GM23338 (cell line): Measurements from ENCODE around the gene DIAPH3. TPM values are rescaled to one million over a fixed set of nuclear protein-coding genes. Genes with fewer than 3 reads are reported as not detected.

ENCODE experiments used
- ATAC-seq: fragments of 200-7000 bp; cut with Tn5 transposase; 3 replicates; pipeline ENCODE4 v1.9.1; 2020
- DNase-seq: peaks from one replicate; pipeline ENCODE4 v3.0.0-alpha.2; 2015; ENCODE audit warnings: low spot score
- H2AFZ ChIP-seq: fragments of 200-600 bp; sonication (generic); 2 replicates; pipeline ENCODE4 v1.8.0; 2016; ENCODE audit warnings: antibody characterized with exemption, mild to moderate bottlenecking, moderate library complexity
- H3F3A ChIP-seq: fragments of 200-600 bp; sonication (generic); replicated peaks from 2 replicates; pipeline ENCODE4 v1.8.0; 2017; ENCODE audit warnings: antibody characterized with exemption, mixed run types, low read depth
- H3K27ac ChIP-seq: fragments of 200-600 bp; sonication (generic); 2 replicates; pipeline ENCODE4 v1.6.1; 2016; ENCODE audit warnings: low read depth
- H3K27me3 ChIP-seq: fragments of 200-600 bp; sonication (generic); 2 replicates; pipeline ENCODE4 v1.8.0; 2016; ENCODE audit warnings: mild to moderate bottlenecking, mixed run types, moderate library complexity; ENCODE audit not compliant: insufficient read depth
- H3K36me3 ChIP-seq: fragments of 200-600 bp; sonication (generic); 2 replicates; pipeline ENCODE4 v1.8.0; 2016; ENCODE audit warnings: mild to moderate bottlenecking; ENCODE audit not compliant: insufficient read depth
- H3K4me1 ChIP-seq: fragments of 200-600 bp; sonication (generic); 2 replicates; pipeline ENCODE4 v1.8.0; 2016; ENCODE audit warnings: mild to moderate bottlenecking, moderate library complexity; ENCODE audit not compliant: insufficient read depth
- H3K4me2 ChIP-seq: fragments of 200-600 bp; sonication (generic); 2 replicates; pipeline ENCODE4 v1.7.1; 2017; ENCODE audit warnings: mixed run types
- H3K4me3 ChIP-seq: fragments of 200-600 bp; sonication (generic); 2 replicates; pipeline ENCODE4 v1.6.1; 2016; ENCODE audit warnings: mixed run types
- H3K79me2 ChIP-seq: fragments of 200-600 bp; sonication (generic); replicated peaks from 2 replicates; pipeline ENCODE4 v1.8.0; 2017; ENCODE audit warnings: mild to moderate bottlenecking; ENCODE audit not compliant: insufficient read depth
- H3K9me2 ChIP-seq: fragments of 200-600 bp; sonication (generic); 2 replicates; pipeline ENCODE4 v1.8.0; 2017; ENCODE audit not compliant: insufficient read depth
- H4K20me1 ChIP-seq: fragments of 200-600 bp; sonication (generic); replicated peaks from 2 replicates; pipeline ENCODE4 v1.8.0; 2017; ENCODE audit warnings: mild to moderate bottlenecking; ENCODE audit not compliant: insufficient read depth
- H3K27ac Mint-ChIP-seq: 2 replicates; pipeline ENCODE4 v1.8.0; 2020; ENCODE audit warnings: inconsistent platforms, mild to moderate bottlenecking, moderate library complexity, mixed read lengths
- H3K27me3 Mint-ChIP-seq: 3 replicates; pipeline ENCODE4 v1.8.0; 2022; ENCODE audit warnings: low read depth, mild to moderate bottlenecking, moderate library complexity, mixed read lengths, inconsistent platforms; ENCODE audit not compliant: insufficient read depth, poor library complexity
- H3K36me3 Mint-ChIP-seq: 3 replicates; pipeline ENCODE4 v1.8.0; 2021; ENCODE audit warnings: low read depth, mild to moderate bottlenecking, inconsistent platforms, moderate library complexity, mixed read lengths
- H3K4me1 Mint-ChIP-seq: 3 replicates; pipeline ENCODE4 v1.8.0; 2020; ENCODE audit warnings: mild to moderate bottlenecking, inconsistent platforms, mixed read lengths
- H3K4me3 Mint-ChIP-seq: 3 replicates; pipeline ENCODE4 v1.8.0; 2021; ENCODE audit warnings: moderate library complexity, mild to moderate bottlenecking, inconsistent platforms, mixed read lengths
- H3K9me3 Mint-ChIP-seq: 3 replicates; pipeline ENCODE4 v1.8.0; 2020; ENCODE audit warnings: moderate library complexity, mild to moderate bottlenecking, inconsistent platforms, mixed read lengths
- CTCF ChIP-seq, 2 experiments: fragments of 200-600 bp in 1 of 2; sonication (generic) in 1 of 2; conservative IDR thresholded peaks; 2 replicates each; pipeline versions ENCODE4 v1.5.1 to v1.6.1; 2016 to 2017; ENCODE audit warnings: antibody characterized with exemption in 2 of 2, low read depth in 2 of 2, mild to moderate bottlenecking in 2 of 2, moderate library complexity in 1 of 2
- ETS1 ChIP-seq: IDR thresholded peaks from 2 replicates; pipeline ENCODE4 v1.6.1; 2016; ENCODE audit warnings: antibody characterized with exemption
- EZH2 ChIP-seq: fragments of 200-600 bp; sonication (generic); IDR thresholded peaks from one replicate; pipeline ENCODE4 v1.8.0; 2017; ENCODE audit warnings: antibody characterized with exemption, mild to moderate bottlenecking, low read depth; ENCODE audit not compliant: unreplicated experiment
- JUNB ChIP-seq: IDR thresholded peaks from one replicate; pipeline ENCODE4 v1.6.1; 2016; ENCODE audit warnings: antibody characterized with exemption; ENCODE audit not compliant: unreplicated experiment
- POLR2AphosphoS5 ChIP-seq: IDR thresholded peaks from 2 replicates; pipeline ENCODE4 v1.6.1; 2016; ENCODE audit warnings: antibody characterized with exemption, low read depth
- ZNF462 ChIP-seq: fragments of 250-450 bp; sonication (Bioruptor Pico); IDR thresholded peaks from 2 replicates; pipeline ENCODE4 v1.5.0; 2020; ENCODE audit warnings: mild to moderate bottlenecking, moderate library complexity
- polyA plus RNA-seq: library from polyadenylated mRNA; unstranded; fragments of >200 nt; fragmentation: Nextera tagmentation; extraction: Ambion mirVana; gene quantifications from 2 replicates; pipeline ENCODE4 v1.2.1, GENCODE V29; 2016
- total RNA-seq: library from RNA; depleted of rRNA; stranded (reverse); fragments of >200 nt; shearing (Covaris generic); gene quantifications from 2 replicates; pipeline ENCODE4 v1.2.3, GENCODE V29; 2014
- TF ChIP-seq, protein P1 (sequence below): IDR thresholded peaks from one replicate; pipeline ENCODE4 v1.6.1; 2018; ENCODE audit warnings: antibody characterized with exemption; ENCODE audit not compliant: unreplicated experiment

DIAPH3 gene
- total and polyA plus RNA-seq, 2 experiments from 2014 or later, result 23.4 to 30.2 TPM

DNA sequence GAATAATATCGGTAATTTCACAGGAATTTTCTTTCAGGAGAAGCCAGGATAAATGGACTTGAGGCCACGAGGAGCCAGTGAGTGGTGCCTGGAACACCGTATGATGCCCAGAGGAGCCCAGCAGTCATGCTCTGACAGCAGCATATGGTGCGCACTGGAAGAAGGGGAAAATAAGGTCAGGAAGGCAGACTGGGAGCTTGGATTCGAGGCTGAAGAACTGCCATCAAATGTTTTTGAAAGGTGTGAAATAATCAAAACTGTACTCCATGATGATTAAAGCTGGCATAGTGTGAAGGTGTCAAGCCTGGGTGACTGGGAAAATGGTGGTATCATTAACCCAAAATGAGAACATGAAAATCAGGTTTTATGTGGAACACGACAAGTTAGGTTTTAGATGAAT lies 374.2 kb downstream of the DIAPH3 start (continued):
- TF ChIP-seq, protein P1, sequence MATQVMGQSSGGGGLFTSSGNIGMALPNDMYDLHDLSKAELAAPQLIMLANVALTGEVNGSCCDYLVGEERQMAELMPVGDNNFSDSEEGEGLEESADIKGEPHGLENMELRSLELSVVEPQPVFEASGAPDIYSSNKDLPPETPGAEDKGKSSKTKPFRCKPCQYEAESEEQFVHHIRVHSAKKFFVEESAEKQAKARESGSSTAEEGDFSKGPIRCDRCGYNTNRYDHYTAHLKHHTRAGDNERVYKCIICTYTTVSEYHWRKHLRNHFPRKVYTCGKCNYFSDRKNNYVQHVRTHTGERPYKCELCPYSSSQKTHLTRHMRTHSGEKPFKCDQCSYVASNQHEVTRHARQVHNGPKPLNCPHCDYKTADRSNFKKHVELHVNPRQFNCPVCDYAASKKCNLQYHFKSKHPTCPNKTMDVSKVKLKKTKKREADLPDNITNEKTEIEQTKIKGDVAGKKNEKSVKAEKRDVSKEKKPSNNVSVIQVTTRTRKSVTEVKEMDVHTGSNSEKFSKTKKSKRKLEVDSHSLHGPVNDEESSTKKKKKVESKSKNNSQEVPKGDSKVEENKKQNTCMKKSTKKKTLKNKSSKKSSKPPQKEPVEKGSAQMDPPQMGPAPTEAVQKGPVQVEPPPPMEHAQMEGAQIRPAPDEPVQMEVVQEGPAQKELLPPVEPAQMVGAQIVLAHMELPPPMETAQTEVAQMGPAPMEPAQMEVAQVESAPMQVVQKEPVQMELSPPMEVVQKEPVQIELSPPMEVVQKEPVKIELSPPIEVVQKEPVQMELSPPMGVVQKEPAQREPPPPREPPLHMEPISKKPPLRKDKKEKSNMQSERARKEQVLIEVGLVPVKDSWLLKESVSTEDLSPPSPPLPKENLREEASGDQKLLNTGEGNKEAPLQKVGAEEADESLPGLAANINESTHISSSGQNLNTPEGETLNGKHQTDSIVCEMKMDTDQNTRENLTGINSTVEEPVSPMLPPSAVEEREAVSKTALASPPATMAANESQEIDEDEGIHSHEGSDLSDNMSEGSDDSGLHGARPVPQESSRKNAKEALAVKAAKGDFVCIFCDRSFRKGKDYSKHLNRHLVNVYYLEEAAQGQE, result no peak
- TF ChIP-seq JUNB (no peak), ETS1 (no peak)

GRCh38 chr13:59787679-59788078 lies 376.0 kb downstream of the DIAPH3 start:
- Histone ChIP-seq H3K36me3 (no peaks in the 10 kb centered on the region), H3K27me3 (no peaks in the 10 kb centered on the region), H2AFZ (no peak overlapping the region), H3K4me2 (no peak overlapping the region), H3K79me2 (no peaks in the 10 kb centered on the region), H3F3A (no peaks in the 10 kb centered on the region; the same call in 1 of the 2 replicates), H3K4me1 (peaks cover 40% of the 10 kb centered on the region), H3K27ac (no peak overlapping the region), H4K20me1 (no peaks in the 10 kb centered on the region), H3K4me3 (no peak overlapping the region), H3K9me2 (peaks cover 3% of the 10 kb centered on the region)
- DNase-seq (no peak), ATAC-seq (peak; percentile 53; the same call in 2 of the 3 replicates)
- H3K4me1 Mint-ChIP-seq, result peaks cover 15% of the 10 kb centered on the region
- no peaks in the 10 kb centered on the region for H3K36me3 Mint-ChIP-seq
- no peak overlapping the region for H3K4me3 Mint-ChIP-seq
- H3K9me3 Mint-ChIP-seq, result no peaks in the 10 kb centered on the region
- H3K27me3 Mint-ChIP-seq, result no peaks in the 10 kb centered on the region
- no peak overlapping the region for H3K27ac Mint-ChIP-seq
- TF ChIP-seq ZNF462 (CRISPR knock-in tag) (no peak), CTCF (conservative IDR thresholded peaks at IDR 0.05; ENCODE audit: low read depth in 2 of 2) (no peak), ETS1 (no peak), POLR2AphosphoS5 (no peak), EZH2 (no peak)
